NCI-H748 treated with DMSO at 0.1 percent for 48 hours (cell line): Measurements from ENCODE around the gene NGEF.
A peak's percentile ranks its signal among the peaks of the same experiment; 100 is the strongest.

ENCODE experiments used
- DNase-seq: peaks from one replicate; lab custom pipeline; 2025; lab: John Stamatoyannopoulos, UW

Gene NGEF

DNA sequence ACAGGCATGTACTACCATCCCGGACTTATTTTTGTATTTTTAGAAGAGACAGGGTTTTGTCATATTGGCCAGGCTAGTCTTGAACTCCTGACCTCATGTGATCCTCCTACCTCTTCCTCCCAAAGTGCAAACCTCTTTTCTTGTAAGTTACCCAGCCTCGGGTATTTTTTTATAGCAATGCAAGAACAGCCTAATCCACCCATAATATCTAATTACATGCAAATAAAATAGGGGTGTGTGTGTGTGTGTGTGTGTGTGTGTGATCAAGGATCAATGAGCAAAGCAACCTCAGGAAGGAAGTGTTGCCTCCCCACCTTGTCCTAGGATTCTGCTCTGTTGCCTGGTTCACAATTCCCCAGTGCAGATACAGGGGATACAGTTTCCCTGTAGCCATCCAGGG, 45.6 kb downstream of the NGEF start:
- no peak for DNase-seq

DNA sequence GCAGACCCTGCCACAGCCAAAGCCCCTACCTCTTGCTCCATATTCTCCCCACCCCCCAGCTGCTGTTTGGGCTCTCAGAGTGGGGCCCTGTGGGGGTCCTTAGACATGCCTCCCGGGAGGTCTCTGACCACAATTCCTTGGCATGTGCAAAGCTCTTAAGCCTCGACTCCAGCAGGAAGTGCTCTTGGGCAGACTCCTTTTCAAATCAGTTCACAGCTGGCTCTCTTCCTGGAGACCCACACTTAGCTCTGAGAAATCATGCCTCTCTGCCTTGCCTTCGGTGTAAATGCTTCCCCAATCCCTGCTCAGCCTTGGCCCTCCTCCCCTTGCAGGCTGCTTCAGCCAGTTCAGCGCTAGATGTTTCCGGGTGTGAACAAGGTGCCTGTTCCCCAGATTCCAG, 46.9 kb downstream of the NGEF start:
- no peak for DNase-seq

DNA sequence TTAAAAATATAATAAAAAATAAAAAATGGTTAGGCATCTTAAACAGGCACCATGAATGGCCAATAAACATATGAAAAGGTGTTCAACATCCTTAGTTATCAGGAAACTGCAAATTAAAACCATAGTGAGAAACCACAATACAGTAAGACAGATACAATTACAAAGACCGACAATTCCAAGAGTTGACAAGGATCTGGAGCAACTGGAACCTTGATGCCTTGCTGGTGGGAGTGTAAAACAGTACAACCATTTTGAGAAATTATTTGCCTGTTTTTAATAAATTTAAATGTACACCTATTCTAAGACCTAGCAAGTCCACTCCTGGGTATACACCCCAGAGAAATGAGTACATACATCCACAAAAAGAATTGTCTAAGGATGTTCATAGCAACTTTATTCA, 49.1 kb downstream of the NGEF start:
- DNase-seq = no peak

DNA sequence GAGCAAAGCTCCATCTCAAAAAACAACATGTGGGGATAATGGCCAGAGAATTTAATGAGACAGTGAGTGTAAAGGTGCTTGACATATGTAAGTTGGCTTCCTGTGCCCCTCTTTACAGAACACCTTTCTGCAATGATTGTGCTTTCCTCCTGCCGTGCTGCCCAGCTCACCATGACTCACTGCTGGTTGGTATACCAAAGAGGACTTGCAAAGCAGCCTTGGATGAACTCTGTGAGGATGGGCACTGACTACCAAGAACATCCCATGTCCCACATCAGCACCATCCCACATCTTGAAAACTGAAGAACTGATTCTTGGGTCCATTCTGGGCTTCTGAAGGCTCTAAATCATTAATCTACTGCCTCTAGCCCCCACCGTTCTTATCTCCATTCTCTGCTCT, 52.2 kb downstream of the NGEF start:
- DNase-seq = no peak

DNA sequence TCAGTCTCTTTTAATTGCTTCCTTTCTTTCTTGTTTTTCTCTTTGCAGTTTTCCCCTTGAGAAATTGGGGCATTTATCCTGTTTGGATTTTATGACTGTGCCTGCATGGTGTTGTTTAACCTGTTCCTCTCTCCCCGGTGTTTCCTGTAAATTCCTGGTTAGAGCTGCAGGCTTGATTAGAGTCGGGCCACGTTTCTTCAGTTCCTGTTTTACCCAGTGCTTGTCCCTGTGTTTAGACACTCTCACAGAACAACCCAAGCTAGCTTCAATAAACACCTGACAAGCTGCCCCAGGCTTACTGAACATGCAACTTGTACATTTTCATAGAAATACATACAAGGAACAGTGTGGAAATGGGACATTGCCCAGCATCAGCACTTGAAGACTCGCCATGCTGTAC, 53.9 kb downstream of the NGEF start:
- DNase-seq = no peak

DNA sequence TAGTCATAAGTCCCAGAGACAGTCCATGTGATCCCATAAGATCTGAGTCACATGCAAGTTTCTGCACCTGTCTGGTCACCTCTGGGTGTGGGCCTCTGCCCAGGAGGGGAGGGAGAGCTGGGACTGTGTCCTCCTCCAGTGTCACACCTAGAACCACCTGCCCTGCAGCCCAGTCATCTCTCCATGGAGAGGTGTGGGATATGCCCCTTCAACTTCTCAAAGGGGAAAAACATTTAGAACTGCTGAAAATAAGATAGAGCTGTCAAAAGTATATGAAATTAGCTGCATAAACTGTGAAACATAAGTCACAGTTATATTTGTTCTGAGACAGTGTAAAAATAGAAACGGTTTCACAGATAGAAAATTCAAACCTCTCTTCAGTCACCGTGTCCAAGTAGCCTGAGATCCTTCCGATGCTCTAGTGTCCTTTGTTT, 55.4 kb downstream of the NGEF start:
- DNase-seq = no peak

DNA sequence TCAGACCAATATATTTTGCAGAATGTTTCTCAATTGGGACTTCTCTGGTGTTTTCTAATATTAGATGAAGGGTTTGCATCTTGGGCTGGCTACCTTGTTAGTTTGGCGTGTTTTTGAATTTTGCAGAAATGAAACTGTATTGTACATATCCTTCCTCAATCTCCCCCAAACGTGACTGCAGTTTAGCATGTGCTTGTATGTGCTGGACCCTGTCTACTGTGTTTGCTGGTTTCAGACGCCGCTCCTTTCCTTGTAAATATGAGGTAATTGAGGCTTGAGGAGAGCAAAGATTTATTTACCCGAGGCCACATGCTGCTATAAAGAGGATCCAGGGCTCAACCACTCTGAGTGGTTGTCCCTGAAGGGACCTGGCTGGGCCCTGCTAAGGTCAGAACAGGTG, 57.2 kb downstream of the NGEF start:
- no peak for DNase-seq

DNA sequence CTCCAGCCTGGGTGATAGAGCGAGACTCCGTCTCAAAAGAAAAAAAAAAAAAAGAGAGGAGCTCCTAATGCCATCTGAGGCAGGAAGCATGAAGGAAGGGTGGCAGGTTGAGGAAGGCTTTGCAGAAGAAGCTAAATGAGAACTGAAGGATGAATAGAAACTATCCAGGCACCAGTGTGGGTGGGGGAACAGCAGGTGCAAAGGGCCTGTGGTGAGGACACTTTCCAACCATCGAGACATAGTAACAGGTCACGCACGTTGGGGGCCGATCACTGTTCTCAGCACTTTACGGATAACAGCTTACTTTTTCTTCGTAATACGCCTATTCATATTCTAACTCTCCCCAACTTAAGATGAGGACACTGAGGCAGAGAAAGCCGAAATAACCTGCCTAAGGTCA, 58.4 kb downstream of the NGEF start:
- DNase-seq = no peak

DNA sequence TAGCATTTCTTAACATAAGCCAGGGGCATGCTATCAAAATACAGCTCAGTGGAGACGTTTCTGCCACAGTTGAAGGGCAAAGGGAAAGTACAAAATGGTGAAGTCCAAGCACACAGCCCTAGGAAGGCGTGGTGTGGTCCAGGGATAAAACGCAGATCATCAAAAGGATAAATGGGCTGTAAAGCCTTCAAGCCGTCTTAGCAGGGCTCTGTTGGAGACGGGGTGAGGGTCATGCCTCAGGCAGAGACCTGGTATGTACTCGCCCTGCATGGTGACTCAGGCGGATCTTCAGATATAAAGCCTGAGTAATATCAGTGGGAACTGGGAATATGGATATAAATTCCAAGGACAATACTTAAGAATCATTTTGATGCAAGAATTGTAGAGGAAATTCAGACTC, 61.2 kb downstream of the NGEF start:
- no peak for DNase-seq

DNA sequence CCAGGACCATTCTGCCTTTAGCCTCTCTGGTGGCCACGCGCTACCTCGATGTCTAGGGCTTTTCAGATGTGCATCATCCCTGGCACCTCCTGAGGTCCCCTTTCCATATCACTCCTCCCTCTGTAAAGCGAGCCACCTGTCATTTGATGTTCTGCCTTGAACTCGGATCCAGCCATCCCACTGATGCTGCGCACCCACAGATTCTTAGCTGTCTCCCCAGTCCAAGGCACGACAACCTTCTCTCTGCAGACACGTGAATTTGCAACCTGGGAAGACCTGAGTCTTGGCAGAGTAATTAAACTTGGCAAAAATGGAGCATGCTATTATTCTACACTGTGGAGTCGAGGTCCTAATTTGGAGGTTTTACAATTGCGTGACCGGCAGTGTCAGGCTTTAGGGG, 61.9 kb downstream of the NGEF start:
- DNase-seq = no peak

DNA sequence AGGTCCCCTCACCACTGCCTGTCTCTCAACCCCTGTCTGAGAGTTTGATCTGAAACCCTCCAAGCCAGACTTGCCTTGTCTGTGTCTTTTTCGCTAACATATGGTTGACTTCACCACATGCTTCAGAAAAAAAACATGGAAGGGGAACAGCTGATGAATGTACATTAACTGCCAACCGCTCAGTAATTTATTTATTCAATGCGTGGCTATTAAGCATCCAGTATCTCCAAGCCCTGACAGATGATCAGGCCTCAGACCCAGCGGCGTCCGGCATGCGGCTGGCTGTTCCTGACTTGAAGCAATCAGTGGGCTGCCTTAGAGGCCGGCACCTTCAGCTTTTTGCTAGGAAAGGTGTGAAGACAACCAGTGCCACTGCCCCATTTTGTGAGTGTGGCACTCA, 62.3 kb downstream of the NGEF start:
- no peak for DNase-seq

DNA sequence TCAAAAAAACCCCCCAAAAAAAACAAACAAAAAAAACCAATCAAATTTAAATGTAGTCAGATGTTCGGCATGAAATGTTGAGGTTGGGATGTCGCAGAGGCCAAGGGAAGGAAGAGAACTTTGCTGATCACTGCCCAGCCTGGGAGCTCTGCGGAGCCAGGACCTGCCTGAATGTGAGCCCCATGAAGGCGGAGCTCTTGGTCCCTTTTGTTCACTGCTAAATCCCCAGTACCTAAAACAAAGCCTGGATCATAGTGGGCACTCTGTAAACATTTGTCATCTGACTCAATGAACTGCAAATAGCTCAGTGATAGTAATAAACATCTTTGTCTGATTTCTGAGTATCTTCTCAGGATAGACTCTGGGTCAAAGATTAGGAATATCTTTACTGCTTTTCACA, 64.0 kb downstream of the NGEF start:
- no peak for DNase-seq

DNA sequence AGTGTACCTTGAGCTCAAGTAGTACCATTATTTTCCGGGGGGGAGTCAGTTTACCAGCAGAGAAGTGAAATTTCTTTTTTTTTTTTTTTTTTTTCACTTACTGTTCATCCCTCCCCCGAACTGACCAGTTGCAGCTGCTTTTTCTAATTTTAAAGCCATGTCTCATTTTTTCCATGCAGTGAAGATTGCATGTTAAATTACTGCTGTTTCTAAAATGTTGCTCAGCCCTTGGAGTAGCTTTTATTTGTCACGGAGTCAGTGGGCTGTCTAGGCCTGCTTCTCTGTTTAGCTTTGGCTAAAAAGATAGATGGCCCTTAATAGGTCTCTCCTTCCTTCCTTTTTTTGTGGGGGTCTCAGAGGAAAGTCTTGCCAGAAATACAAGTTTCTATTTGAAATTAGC, 70.2 kb downstream of the NGEF start:
- no peak for DNase-seq

DNA sequence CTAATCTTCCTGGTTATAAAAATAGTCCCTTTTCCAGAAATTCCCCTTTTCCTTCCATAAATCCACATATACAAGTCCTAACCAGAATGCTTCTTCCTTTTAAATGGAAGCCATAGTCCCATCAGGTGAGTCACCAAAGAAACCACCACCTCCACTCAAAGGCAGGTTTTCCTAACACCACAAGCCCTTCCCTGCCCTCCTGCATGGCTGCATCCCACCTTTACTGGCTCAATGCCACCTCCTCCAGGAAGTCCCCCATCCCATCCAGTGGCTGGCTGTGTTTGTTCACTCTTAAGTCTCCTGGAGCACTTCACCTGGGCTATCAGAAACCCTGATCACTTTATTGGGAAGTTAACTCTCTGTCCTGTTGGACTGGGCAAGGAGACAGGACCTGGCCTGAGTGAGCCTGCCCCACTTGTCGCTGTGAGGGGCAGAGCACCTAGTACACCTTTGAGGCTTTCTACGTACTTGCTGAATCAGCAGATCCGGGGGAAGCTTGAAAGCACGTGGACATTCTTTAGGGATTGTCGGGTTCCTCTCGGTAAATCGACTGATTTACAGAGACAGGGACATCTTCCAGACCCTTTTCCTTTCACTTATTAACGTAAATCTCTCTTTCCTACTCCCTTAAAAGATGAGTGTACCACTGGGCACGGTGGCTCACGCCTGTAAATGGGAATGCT, 71.0 kb downstream of the NGEF start:
- DNase-seq = no peak

DNA sequence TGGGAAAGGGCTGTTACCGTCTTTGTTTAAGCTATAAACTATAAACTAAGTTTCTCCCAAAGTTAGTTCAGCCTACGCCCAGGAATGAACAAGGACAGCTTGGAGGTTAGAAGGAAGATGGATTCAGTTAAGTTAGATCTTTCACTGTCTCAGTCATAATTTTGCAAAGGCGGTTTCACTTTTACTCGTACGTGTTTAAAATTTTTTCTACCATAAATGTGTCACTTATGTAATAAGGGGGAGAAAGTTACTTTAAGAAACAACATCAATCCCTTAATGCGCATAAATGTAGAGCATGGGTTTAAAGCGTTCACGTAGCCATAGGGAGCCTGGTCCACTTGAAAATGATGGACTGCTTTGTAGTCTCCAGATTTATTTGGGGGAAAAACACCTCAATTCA, 71.7 kb downstream of the NGEF start:
- no peak for DNase-seq

DNA sequence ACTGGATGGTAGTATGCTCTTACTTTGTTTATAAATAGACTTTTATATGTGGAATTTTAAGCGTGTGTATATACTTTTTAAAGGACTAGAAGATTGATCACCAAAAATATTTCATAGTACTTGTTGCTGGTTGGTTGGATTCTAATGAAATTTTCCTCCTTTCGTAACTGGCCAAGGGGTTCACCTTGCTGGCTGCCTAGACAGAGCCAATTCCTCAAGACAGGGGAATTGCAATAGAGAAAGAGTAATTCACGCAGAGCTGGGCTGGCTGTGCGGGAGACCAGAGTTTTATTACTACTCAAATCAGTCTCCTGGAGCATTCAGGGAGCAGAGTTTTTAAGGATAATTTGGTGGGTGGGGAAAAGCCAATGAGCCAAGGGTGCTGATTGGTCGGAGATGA, 72.3 kb downstream of the NGEF start:
- no peak for DNase-seq

DNA sequence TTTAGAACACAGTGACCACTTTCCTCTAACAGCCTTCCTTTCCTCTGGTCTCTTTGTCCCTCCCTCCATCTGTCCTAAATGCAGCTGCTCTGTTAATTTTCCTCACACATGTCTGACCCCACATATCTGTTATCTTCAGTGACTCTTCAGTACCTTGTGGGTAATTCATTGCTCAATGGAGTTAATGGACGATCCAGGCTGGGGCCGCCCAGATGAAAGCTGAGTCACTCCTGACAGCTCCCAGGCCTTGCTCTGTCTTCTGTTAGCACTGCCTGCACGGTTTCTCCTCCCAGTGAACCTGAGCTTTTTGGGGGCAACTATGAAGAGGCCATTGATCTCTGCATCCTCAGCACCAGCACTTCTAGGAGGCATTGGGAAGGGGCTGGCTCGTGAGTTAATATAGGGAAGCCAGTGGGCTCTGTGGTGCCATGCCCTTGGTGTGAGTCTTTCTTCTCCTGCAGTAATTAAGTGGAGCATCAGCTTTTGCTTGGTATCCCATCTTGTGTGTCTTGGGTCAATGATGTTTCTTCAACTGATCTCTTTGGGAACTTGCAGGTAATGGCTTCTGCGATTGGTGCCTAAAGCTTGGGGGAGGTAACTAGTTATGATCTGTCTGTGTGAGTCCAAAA, 75.7 kb downstream of the NGEF start:
- DNase-seq = no peak

DNA sequence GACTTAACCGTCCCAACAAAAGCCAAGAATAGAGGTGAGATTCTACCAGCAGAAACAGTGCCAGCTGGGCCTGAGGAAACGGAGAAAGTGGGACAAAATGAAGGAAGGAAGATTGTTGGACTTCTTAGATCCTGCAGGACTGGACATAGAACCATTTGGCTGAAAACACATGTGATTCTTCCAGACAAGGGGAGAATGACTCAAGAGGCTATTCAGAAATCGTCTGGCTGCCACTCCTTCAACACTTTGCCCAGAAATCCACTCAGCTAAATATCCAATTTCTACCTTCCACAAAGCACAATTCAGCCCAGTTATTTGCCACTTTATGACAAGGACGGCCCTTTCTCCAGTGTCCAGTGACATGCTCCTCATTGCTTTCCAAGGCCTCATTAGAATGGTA, 81.4 kb downstream of the NGEF start:
- no peak for DNase-seq

DNA sequence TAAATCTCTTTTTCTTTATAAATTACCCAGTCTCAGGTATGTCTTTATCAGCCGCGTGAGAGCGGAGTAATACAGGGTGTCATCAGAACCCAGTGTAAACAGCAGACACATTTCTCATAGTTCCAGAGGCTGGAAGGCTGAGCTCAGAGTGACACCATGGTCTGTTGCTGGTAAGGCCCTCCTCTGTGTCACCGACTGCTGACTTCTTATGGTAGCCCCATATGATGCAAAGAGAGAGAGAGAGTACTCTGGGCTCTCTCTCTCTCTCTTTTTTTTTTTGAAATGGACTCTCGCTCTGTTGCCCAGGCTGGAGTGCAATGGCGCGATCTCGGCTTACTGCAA, 83.0 kb downstream of the NGEF start:
- DNase-seq = no peak

DNA sequence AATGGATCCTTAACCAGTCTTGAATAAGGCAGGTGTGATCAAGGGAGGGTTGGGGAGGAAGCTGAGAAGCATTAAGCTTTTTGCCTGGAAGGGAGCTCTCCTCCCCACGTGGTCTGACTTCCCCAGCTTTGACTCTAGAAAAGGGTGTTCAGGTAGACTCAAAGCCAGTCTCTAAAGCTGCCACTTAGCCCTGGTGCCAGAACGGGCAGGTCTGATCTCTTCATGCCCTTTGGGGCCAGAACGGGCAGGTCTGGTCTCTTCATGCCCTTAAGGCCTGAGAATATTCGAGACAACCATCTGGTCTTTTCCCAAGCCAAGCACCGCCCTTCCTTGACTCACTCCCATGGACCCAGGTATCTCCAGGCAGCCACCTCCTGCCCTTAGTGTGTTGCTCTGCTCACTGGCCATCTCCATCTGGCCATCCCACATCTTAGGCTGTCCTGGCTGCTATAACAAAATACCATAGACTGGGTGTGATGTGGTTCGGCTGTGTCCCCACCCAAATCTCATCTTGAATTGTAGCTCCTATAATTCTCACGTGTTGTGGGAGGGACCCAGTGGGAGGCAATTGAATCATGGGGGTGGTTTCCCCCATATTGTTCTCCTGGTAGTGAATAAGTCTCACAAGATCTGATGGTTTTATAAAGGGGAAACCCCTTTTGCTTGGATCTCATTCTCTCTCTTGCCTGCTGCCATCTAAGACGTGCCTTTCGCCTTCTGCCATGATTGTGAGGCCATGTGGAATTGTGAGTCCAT, 83.6 kb downstream of the NGEF start:
- no peak for DNase-seq

DNA sequence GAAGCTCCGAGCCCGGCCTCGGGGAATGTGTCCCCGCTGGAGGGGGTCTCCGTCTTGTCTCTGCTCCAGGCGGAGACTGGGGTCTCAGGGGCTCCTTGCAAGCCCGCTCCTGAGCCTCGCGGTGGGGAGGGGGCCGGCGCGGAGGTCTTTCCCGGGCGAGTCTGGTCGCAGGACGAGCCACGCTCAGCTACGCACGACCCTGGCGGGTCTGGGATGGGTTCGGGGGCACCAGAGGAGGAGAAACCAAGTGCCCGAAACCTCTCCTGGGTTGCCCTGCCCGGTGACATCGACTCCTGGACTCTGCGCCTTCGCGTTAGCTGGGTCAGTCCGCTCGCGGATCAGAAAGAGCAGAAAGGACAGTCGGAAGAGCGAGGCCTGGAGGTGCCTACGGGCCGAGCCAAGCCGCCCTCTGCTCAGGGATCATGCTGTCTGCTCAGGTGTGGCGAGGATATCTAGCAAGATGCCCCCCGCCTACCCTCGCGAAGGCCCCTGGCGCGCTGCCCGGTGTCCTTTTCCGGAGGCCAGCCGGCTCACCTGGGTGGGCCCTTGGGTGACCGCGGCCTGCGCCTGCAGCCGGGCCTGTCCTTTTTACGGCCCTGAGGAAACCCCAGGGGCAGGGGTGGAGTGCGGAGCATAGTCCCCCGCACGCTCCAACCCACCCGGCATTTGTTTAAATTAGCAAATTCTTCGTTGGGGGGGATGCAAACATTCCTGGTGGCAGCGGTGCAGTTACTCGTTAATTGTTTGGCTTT, 84.3 kb downstream of the NGEF start:
- DNase-seq = peak; percentile 11

DNA sequence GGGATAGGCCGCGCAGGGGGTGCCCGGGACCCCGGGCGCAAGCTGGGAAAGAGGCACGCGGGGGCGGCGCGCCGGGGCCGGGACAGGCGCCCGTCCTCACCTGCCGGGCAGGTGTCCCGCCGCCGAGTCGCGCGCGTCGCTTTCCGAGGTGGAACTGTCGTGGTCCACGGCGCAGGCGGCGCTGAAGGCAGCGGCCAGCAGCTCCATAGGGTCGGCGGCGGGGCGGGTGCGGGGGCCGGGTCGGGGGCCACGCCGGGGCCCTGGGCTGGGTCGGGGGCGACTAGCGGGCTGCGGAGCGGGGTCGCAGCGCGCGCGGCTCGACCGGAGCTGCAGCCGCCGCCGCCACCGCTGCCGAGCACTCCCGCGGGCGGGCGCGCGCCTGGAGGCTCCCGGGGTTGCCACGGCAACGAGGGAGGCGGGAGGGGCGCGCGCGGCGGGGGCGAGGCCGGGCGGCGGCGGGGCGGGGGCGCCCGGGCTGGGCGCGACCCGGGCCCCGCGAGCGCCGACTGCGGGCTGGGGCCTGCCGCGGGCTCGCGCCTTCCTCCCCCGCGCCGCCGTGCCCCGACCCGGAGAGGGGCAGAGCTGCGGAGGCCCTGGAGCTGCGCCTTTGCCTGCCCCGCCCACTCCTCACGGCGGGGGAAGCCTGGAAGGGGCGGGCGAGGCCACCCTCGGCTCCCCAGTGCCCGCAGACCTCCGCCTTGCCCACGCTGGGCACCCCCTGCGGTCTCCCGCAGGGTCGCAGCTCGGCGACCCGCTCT, 85.1 kb downstream of the NGEF start:
- peak; percentile 10 for DNase-seq
